GM18519 (cell line): Measurements from ENCODE around the gene HTR3B.

Source experiments
- ATAC-seq: cut with Tn5 transposase; IDR thresholded peaks from one replicate; pipeline ENCODE4 v1.9.1; 2021; ENCODE audit warnings: mild to moderate bottlenecking, moderate library complexity; ENCODE audit not compliant: unreplicated experiment, low FRiP score

The HTR3B gene

GRCh38 chr11:113986351-113987140 is 82.0 kb downstream of the HTR3B start:
- ATAC-seq: no peak

GRCh38 chr11:113989381-113989780 is 84.8 kb downstream of the HTR3B start:
- no peak for ATAC-seq

- ATAC-seq: no peak
These were observed 85.3 kb downstream of the HTR3B start for GRCh38 chr11:113989916-113990315.

GRCh38 chr11:113991170-113991569 is 86.6 kb downstream of the HTR3B start:
- ATAC-seq: no peak

GRCh38 chr11:113991718-113992458 is 87.3 kb downstream of the HTR3B start:
- no peak for ATAC-seq

GRCh38 chr11:113992459-113993110 is 88.0 kb downstream of the HTR3B start:
- no peak for ATAC-seq

- no peak for ATAC-seq
These were observed 89.7 kb downstream of the HTR3B start for GRCh38 chr11:113994077-113994954.
